DMS114 treated with DMSO at 0.1 percent for 48 hours (cell line): ENCODE data around the gene SERPING1.
A peak's percentile ranks its signal among the peaks of the same experiment; 100 is the strongest.

Experiments
- DNase-seq: peaks from one replicate; lab custom pipeline; 2025; ENCODE audit not compliant: unreplicated experiment; lab: John Stamatoyannopoulos, UW

SERPING1 gene

GRCh38 chr11:57638005-57638781, 40.7 kb downstream of the SERPING1 start:
- peak; percentile 62 for DNase-seq

GRCh38 chr11:57638811-57639320, 41.4 kb downstream of the SERPING1 start:
- no peak for DNase-seq

DNA sequence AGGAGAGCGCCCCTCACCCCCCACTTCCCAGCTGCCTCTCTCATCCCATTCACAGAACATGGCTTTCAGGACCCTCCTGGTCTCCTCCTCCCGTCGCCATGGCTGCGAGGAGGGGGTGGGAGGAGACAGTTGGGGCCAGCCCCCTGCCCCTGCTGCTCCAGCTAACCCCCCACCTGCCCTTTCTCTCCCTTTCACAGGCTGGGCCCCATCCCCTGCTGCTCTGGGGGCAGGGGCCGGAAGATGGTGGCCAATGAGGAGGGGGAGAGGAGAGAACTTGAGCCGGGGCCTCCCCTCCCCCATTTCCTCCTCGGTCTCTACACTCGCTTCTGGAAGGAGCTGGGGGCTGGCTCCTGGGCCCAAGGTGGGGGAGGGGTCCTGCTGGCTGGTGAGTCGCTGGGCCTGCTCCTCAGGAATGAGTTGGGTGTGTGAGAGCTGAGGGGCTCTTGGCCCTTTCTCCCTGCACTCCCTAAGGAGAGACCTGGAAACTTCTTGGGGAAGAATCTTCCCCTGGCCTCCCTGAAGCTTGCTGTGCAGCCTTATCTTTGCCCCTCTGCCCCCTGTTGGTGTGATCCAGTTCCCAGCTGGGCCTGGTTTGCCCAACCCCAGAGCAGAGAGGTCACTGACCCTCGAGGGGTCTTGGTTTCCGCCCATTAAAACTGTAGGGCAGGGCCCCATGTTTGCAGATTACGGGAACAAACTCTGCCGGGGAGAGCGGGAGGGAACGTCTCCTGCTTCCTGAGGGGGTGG, 42.0 kb downstream of the SERPING1 start:
- DNase-seq: no peak

- no peak for DNase-seq
These were observed 42.7 kb downstream of the SERPING1 start for GRCh38 chr11:57640068-57640800.

DNA sequence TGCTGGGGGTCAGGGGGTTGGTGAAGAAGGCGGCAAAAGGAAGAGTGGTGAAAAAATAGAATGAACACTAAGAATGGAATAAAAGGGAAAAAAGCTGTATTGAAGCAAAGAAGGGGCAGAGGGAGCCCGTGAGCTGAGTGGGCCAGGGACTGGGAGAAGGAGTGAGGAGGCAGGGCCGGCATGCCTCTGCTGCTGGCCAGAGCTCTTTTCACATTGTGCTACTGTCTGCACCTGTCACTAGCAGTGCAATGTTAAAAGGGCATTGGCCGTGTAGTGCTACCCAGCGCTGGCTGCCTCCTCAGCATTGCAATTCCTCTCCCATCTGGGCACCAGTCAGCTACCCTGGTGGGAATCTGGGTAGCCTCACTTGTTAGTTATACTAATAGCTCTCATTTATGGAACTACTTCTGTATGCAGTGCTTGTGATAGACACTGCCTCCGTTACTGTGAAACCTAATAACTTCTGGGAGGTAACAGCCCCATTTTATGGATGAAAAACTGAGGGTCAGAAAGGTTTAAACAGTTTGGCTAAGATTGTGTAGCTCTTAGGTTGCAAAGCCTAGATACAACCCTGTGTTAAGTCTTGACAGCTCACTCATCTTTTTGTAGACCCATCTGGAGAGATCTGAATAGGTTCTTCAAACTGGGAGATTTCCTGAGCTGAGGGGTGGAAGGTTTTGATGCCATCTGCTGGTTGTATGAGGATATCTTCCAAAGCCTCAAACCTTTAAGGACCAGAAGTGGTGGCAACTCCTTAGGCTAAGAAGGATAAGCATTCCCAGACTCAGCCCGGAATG, 43.7 kb downstream of the SERPING1 start:
- DNase-seq: peak; percentile 29

DNA sequence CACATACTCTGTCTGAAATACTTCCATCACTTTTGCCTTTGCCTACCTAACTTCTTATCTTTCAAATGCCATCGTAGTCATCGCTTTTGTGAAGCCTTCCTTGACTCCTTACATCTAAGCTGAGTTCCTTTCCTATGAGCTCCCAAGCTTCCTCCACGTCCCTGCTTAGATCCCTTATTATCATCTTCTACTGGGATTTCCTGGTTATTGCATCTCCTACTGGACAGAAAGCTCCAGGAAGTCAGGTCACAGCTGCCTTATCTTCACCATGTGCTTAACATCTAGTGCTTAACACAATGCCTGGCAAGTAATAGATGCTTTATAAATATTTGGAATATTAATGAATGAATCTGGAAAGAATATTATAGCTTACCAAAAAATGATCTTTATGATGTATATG, 46.3 kb downstream of the SERPING1 start:
- DNase-seq: no peak

GRCh38 chr11:57644748-57645688, 47.5 kb downstream of the SERPING1 start:
- DNase-seq: peak; percentile 33

GRCh38 chr11:57645689-57646085, 48.2 kb downstream of the SERPING1 start:
- DNase-seq: no peak

DNA sequence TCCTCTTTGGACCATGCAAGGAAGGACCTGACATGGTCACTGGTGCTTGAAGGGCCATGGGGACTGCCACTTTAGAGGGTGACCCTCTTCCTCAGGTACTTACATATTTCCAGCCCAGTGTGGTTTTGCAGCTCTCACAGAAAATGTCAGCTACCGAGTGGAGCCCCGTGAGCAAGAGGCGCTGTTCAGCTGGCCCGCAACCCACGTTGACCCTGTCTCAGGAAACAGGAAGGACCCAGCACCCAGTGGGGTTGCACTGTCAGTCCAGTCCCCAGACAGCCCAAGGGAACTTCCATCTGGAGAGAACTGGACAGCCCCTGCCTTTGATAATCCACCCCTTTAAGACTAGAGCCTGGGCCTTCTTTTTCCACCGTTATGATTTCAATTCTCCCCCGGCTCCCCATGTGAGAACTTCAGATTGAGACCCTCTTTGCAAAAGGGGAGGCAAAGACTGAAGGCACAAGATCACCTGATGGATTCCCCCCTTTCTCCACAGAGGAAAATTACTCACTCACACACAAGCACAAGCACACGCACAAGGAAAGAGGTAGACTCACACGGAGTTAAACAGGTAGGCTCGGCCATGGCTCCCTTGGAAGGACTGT, 48.8 kb downstream of the SERPING1 start:
- no peak for DNase-seq

- DNase-seq: no peak
These were observed 49.4 kb downstream of the SERPING1 start for GRCh38 chr11:57646799-57647303.

DNA sequence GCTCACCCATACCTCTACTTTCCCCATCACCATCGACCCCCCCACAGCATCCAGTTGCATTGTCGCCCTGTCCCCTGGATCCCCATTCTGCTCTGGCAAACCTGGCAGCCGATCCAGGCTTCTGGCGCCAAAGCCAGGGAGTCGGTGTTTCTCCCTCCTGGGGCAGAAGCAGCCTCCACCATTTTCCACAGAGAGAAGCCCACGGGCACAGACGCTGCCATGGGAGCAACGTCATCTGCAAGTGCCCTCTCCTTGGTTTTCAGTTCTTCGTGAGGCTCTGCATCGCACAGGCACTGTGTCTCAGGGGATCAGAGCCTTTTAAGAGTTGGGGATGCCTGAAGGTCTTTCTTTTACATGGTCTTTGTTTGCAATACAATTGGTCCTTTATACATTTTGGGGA, 49.9 kb downstream of the SERPING1 start:
- DNase-seq: no peak

DNA sequence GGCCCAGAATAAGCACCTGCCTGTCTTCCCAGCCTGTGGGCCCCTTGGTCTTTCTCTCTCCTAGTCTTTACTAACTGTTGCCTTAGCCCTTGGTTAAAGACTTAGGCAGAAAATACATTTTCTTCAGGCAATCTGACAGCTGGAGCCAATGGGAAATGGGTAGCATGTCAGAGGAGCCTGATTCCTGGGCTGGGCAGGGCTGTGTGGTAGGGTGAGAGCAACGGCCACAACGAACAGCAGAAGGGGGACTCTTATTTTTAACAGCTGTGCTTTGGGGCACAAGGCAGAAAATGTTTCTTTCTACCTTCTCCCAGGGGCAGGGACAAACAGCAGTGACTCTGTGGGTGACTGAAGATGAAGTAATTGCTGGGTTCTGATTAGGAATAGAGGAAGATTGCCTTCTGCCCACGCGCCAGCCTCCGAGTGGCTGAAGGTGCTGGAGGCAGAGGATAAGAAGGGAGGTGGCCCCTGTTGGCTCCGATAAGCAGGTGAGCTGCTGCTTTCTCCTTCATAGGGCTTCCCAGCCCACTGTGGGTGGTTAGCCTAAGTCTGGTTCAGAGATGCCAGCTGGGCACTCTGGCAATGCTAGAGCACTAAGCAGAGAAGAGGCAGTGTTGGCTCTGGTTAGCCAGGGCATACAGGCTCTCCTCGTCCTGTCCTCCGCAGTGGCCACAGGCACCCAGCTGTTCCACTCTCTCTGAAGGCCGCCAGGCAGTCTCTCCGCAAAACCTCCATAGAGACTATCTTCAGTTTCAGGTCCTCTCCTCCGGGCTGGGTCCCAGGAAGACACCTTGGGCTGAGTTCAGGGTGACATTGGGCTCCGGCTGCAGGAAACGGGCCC, 50.7 kb downstream of the SERPING1 start:
- DNase-seq: no peak

DNA sequence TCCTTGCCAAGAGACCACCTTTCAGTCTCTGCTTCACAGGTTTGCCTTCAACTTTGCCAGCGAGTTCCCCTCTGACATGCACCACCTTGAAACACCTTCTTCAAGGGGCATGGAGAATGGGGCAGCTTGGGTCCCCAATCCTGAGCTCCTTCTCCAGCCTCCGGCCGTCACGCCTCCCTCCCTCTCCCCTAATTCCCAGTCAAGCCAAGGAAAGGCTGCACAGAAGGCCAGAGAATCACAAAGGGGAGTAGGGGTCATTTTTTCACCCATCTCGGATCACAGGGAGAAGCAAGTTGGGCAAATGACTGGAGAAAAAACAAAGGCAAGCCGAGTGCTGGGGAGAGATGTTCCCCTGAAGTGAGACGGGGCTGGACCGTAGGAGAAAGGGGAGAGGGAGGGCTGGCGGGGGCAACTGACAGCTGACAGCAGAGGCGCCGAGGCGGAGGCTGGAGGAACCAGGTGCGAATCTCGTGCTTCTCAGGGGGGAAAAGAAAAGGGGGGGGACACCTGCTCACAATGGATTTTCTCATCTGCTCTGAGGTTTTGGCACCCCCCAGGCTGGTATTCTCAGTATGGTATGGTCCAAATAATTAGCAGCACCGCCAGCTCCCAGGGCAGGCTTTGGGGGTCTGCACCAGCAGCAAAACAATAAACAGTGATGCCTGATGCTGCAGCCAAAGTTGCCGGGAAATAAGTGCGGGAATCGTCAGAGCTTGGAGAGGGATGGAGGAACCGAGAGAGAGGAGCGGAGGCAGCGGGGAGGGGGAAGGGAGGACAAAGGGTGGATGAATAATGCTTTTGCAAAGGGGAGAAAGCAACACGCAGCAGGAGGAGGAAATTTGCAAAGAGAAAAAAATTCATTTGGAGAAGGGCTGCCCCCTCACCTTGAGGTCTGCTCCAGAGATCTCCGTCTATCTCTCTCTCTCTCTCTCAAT, 51.6 kb downstream of the SERPING1 start:
- no peak for DNase-seq

DNA sequence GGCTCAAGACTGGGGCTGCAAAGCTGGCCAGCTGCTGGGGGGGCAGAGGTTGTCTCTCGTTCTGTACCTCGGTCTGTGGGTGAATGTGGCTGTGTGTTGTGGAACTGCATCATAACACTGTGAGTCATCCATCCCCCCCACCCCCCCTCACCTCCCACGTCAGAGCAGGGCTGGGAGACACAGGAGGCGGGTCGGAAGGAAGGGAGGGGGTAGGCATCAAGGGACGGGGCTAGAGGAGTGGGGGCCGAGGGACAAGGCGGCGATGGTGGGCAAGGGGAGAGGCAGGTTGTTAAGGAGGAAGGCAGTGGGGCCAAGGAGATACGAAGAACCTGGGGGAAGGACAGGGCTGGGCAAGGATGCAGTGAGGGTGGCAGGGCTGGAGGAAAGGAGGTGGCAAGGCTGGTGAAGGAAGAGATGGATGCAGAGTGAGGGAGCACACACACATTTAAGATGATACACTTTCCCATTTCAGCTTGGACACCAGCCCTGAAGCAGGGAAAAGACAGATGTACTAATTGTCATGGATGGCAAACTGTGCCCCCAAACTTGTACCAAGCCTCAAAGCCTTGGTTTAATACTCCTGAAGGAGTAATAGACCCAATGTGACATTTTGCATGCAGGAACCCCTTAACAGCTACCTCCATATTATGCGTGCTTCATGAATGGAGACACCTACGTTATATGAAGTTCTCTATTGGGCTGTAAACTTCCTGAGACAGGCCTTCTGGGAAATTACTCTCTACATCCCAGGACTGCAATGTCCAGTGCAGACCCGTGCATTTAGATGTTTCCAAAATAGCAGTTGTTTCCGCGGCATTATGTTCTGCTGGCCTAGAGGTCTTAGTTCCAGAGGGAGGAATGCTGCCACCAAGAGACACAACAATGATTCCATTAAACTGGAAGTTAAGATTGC, 52.6 kb downstream of the SERPING1 start, which contains the start of gene YPEL4:
Gene YPEL4, minus strand, starts transcription at position 87 of the 913 bp plus-strand sequence. CDS start 2,805 bp downstream, outside the sequence.
- no peak for DNase-seq

DNA sequence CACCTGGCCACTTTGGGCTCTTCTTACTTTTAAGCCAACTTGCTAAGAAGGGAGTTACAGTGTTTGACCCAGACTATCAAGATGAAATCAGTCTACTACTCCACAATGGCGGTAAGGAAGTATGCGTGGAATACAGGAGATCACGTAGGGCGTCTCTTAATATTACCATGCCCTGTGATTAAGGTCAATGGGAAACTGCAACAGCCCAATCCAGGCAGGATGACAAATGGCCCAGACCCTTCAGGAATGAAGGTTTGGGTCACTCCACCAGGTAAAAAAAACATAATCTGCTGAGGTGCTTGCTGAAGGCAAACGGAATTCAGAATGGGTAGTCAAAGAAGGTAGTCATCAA, 53.2 kb downstream of the SERPING1 start:
- DNase-seq: no peak

DNA sequence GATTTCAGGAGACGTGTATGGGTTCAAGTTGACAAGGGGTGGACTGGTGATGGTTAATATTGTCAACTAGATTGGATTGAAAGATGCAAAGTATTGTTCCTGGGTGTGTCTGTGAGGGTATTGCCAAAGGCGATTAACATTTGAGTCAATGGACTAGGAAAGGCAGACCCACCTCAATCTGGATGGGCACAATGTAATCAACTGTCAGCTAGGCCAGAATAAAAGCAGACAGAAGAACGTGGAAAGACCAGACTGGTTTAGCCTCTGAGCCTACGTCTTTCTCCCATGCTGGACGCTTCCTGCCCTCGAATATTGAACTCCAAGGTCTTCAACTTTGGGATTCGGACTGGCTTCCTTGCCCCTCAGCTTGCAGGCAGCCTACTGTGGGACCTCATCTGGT, 53.9 kb downstream of the SERPING1 start:
- no peak for DNase-seq
